Erythroblast (primary cell): ENCODE data around the gene FCAR.
"Not testable (repeated sequence)": the region's sequence is repeated elsewhere in the genome, so short reads cannot be mapped to it uniquely, and the experiment has no call there.

Source experiments
- GATA1 ChIP-seq: IDR thresholded peaks from 2 replicates; pipeline ENCODE4 v1.6.1; 2011; ENCODE audit warnings: low read depth, mild to moderate bottlenecking, control low read depth, low read length, moderate library complexity
- POLR2A ChIP-seq: IDR thresholded peaks from 2 replicates; pipeline ENCODE4 v1.6.1; 2011; ENCODE audit warnings: mild to moderate bottlenecking, low read length

DNA sequence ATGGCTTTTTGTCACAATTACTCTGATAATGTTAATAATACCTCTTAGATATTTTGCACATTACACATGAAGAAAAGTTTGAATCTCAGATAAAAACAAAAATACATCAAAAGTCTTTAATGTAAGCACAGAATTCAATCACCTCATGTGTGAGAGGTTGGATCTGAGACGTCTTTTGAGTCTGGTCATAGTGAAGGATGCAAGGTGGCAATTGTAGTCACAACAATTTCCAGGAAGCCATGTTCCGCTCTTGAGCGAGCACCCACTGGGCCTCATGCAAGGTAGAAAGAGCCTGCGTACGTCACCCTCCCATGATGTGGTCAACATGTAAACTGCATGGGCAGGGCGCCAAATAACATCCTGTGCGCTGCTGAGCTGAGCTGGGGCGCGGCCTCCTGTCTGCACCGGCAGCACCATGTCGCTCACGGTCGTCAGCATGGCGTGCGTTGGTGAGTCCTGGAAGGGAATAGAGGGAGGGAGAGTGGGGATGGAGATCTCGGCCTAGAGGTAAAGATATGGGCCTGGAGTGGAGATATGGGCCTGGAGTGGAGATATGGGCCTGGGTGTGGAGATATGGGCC is 23.9 kb upstream of the FCAR start, which contains the start of gene KIR3DL2:
- not testable (repeated sequence) for TF ChIP-seq POLR2A, GATA1
